ENCODE measurements around the gene MOCOS.

Gene MOCOS

DNA sequence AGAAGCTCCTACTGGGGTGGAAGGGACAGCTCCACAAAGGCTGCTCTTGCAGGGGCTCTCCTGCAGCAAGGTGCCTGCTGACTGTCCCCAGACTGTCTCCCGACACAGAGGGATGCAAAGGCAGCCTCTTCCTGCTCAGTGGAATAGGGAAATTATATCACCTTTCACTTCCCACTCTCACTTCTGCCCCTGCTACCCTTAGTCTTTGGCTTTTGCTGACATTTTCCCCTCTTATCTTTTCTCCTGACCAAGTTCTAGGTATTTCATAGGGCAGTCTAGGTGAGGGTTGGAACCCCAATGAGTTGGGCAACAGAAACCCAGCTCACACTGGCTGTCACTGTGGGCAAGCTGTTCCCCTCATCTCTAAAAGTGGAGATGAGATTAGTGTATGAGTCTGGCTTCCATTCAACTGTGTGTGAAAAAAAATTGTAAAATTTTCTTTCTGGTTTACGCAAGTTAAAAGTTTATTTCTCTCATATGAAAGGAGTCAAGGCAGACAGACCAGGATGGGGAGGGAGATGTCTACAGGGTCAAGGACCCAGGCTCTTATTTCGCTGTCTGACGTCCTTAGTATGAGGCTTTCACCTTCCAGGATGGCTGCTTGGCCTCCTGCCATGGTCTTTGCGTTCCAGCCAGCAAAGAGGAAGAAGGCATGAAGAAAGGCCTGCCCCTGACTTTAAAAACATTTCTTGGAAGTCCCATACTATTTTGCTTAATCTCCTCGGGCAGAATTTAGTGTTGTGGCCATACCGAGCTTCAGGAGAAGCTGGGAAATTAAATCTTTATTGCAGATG lies 7.5 kb upstream of the MOCOS start:
- DNase-seq: no peak

DNA sequence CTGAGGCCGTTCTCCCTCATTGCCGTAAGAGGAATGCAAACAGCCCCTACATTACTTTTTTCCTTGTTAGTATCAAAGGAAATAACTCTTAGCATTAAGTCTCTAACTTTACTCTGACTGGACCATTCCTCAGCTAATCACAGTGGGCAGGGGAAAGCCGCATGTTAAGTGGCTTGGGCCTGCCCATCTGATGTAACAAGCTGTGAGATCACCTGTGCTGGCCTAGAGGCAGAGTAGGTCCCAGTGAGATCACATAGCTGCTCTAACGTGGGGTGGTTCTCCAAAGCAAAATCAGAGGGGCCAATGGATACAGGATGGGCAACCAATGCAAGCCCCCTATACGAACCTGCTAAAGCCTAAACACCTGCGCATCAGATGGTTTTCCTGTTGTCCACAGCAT lies 5.9 kb upstream of the MOCOS start:
- no peak for DNase-seq

DNA sequence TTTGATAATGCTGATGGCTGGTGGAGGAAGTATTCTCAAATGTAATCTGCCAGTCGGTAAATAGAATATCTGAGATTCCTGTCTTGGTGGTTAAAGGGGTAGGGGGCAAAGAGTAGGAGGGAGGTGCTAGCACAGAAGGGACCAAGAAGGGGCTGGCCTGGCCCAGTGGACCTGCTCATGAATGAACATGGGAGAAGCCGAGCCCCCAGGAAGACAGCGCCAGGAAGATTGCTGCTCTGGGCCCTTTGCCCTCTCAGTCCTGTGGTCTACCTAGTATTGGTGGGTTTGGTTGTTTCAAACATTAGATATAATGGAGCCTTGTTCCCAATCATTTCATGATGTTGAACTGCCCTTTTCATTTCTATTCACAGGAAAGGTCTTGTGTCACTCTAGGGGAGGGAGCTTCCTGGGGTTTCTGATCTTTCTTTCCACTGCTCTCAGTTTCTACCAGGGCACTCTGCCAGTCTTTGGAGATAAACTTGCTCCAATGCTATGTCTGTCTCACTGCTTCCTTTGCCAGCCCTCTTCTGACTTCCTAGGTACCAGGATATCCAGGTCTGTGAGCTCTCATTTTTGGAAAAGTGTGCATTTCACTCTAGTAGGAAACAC lies 5.3 kb upstream of the MOCOS start:
- DNase-seq: no peak

DNA sequence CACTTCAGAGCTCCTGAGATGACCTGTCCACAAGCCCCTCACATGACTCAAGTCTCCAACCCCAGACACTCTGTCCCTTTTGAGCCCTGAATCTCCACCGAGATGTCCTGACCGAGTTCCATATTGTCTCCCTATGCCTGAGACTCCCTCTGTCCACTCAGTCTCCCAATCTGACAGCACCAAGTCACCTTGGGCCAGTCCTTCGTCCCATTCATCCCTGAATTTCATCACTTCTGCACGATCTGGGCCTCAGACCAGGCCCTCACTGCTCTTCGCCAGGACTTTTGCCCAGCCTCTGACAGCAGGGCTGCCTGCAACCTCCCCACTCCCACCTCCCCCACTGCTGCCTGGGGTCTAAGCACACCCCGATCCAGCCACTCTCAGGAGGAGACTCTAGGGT lies 4.3 kb upstream of the MOCOS start:
- DNase-seq: no peak

DNA sequence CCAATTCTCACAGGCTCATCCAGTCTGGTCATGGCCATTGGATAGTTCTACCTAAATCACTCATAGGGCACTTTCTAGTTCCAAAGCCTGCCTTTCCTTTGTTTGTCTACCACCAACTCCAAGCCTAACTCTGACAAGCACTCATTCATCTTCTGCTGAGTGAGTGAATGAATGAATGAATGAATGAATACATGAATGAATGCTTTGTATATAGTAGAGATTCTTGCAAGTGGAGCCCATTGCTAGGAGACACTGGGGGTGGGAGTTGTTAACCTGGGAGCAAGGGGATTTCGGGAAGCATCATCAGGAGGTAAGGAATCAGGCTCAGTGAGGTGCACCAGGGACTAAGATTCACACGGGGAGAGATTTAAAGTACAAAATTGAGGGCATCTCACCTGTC lies 3.3 kb upstream of the MOCOS start:
- no peak for DNase-seq

DNA sequence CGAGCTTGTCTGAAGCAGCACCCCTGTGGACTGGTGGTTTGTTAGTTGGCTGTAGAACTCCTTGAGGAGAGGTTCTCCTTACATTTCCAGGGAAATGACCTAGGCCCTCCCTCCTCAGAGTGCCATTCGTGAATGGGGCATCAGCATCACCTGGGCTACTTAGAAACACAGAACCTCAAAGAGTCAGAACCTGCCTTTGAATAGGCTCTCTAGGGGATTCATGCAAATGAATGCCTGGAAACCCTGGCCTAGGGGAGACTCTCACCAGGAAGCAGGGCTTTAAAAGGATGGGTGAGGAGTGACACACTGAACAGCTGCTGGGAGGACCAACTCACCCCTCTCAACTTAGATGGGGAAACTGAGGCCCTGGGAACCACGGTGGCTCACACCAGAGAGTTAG lies 2.1 kb upstream of the MOCOS start:
- no peak for DNase-seq

DNA sequence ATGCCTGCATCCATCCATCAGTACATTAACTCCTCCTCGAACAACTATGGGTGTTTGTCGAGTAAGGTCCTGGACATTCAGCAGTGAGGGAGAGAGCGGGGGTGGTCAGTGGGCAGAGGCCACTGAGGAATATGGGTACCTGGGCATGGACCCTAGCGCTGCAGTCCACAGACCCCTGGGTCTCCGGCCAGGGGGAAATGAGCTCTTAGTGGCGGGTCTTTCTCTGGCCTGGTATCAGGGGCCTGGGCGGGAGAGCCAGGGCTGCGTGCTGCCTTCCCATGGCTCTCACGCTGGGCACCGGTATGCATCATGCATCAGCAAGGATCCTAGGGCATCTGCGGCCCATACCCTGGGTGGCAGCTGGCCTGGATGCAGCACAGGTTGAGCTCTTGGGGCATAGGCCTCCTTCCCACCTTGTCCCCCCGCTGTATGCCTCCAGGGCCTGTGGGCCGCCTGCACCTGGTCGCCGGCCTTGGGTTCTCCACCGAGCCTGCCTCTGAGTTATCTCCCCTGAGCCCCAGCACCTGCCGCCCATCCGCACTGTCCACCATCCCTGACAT lies 1.3 kb upstream of the MOCOS start:
- no peak for DNase-seq

DNA sequence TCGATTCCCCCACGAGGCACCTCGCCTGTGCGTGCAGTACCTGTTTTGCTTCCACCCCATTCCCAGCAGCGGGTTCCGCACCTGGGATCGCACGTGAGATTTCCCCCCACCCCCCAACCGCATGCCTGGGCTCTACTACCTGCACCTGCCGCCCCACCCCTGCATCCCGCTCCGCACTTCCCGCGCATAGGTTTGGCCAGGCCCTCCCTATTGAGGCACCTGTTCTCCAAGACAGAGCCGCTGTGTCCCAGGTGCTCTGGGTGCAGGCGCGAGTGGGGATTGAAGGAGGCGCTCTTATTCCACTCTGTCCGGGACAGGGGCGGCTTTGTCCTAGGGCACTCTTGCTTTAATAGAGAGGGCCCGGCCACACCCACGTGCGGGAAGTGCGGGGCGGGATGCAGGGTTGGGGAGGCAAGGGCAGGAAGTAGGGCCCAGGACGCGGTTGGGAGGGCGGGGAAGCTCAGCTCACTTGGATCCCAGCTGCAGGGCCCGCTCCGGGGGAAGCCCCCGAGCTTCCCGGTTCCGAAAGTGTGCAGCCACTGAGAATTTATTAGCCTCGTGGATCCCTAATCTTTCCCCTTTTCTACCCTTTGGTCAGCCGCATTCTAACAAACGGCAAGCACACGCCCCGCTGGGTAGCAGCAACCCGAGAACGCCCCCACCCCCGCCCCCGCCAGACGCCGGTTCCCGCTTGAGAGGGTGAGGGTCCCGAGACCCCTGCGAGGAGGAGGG lies 670 bp upstream of the MOCOS start:
- peak; percentile 54 for DNase-seq

DNA sequence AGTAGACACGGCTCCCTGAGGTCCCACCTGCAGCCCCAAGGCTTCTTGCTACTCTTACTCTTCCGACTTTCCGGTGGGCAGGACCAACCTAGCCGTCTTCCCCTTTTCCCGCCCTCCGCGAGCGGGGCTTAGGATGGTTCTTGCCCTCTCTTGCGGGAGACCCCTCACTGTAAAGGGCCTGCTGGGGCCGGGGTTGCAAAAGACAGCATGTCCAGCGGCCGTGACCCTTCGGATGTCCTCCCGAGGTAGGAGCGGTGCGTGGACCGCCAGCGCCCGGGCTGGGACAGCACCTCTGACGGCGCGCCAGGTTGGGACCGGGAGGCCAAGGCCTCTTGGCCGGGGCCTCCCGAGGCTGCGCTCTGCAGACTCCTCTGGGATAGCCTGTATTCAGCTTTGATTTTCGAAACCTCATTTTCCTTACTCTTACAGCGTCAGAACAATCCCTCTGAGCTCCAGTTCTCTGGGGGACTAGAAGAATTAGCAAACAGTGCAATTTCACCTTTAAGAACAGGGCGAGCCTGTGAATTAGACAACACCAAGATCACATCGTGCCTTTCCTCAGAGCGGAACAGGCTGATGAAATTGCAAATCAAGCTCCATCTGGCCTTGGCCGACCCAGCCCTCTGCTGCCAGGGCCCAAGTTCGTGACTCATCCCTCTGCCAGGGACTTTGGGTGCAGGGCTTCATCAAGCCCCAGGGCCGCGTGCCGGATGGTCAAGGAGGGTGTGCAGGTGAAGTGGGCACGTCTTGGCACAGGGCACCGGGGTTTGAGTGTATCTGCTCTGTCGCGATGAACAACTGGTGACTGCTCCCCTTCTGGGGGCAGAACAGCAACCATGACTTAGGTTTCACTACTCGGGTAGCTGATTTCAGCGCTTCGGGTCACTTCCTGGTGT lies 777 bp downstream of the MOCOS start:
- no peak for DNase-seq

DNA sequence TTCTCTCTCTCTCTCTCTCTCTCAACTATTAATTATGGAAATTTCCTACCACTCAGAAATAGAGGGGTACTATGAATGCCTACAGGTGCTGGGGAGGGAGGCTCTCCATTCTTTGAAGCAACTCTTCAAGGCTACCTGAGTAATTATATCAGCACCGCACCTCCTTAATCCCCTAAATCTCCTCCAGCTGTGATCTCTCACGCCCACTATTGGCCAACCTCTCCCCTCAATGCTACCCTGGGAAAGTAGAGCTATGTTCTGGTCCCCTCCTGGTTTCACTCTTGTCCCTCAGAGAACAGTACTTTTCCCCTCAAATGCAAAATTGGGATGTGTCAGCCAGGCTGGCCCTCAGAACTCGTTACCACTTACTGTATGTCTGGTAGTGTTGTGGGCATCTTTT lies 1.6 kb downstream of the MOCOS start:
- DNase-seq: no peak

DNA sequence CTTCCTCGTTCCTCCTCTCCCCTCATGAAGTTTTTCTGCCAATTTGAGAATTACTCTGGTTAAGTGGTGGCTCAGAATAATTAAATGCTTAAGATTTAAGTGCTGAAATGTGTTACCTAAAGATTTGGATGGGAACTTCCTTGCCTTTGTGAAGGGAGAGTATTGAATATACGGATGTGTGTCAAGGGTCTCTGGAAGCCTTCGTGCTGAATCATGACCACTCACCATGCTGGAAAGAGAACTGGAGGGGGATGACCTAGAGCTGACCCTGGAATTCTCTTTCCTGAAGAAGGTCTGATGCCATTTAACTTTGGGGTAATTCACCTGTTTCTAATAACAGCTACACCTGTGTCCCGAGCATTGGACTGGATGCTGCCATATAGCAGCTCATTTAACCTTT lies 2.2 kb downstream of the MOCOS start:
- no peak for DNase-seq

DNA sequence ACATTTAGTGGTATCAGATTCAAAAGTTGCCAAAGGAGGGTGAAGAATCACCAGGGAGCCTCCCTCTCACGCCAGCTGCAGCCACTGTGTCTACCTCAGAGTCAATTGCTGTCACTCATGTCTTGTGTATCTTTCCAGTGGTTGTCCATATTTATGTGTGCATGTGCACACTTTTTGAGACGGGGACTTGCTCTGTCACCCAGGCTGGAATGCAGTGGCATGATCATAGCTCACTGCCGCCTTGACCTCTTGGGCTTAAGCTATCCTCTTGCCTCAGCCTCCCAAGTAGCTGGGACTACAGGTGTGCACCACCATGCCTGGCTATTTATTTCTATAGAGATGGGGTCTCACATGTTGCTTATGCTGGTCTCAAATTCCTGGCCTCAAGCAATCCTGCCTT lies 4.0 kb downstream of the MOCOS start:
- no peak for DNase-seq

DNA sequence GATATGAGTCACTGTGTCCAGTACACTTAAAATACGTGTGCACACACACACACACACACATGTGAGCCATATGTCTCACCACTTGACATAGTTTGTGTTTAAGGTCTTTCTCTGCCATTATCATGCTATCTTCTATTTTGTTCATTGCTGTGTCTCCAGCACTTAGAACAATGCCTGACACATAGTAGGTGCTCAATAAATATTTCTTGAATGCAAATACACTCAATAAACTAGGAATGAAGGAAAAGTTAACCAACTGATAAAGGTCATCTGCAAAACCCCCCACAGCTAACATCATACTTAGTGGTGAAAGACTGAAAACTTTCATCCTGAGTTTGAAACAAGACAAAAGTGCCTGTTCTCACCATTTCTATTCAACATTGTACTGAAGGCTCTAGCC lies 4.4 kb downstream of the MOCOS start:
- DNase-seq: no peak

DNA sequence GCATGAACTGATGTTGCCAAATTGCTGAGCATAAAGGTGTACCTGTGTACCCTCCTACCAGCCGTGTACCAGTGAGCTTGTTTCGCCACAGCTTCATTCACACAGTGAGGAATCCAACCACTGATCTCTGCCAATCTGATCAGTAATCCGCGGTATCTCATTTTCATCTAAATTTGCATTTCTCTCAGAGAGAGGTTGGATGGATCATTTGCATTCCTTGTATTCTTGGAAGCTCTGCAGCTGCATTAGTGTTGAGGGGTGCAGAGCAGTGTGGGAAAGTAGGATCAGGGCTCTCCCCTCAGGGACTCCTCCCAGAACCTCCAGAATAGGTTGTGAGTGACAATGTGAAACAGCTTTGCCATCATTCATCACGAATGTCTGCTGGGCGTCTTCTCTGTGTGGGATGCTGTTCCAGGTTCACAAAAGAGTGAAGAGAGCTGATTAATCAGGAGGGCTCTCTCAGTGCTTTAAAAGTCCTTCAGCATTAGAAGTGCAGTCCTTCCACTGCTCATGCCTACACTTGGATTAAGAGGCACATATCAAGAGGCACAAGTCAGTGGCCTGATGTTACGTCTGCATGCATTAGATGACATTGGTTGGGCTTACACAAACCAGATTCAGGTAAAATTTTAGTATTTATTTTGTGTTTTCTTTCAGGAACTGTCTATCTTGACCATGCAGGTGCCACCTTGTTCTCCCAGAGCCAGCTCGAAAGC lies 7.5 kb downstream of the MOCOS start:
- DNase-seq: no peak

DNA sequence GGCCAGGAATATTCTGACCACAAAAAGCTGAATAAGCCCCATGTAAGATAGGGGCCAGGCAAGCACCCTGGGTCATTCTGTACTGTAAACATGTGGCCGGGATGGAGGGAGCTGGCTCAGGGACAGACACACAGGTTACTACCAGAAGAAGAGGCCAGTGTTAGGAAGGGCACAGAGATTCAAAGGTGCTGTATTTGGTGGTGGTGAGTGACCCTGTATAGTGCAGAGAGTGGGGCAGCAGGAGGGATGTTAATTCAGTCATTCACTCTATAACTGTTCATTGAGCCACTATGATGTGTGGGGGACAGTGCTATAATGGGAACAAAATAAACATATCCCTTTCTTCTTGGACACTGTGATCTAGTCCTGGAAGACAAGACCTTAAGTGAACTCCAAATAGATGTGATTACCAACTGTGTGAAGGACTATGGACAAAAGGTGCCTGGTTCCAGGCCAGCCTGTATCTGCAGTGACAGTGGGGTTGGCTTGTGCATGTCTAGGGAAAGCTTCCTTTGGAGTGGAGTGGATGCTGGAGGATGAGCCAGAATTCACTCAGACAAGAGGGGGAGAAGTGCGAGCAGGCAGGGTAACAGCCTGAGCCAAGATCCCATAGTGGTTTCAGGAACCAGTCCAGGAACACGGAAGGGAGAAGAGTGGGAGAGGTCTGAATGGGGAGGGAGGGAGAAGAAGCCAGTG lies 8.3 kb downstream of the MOCOS start:
- DNase-seq: no peak

DNA sequence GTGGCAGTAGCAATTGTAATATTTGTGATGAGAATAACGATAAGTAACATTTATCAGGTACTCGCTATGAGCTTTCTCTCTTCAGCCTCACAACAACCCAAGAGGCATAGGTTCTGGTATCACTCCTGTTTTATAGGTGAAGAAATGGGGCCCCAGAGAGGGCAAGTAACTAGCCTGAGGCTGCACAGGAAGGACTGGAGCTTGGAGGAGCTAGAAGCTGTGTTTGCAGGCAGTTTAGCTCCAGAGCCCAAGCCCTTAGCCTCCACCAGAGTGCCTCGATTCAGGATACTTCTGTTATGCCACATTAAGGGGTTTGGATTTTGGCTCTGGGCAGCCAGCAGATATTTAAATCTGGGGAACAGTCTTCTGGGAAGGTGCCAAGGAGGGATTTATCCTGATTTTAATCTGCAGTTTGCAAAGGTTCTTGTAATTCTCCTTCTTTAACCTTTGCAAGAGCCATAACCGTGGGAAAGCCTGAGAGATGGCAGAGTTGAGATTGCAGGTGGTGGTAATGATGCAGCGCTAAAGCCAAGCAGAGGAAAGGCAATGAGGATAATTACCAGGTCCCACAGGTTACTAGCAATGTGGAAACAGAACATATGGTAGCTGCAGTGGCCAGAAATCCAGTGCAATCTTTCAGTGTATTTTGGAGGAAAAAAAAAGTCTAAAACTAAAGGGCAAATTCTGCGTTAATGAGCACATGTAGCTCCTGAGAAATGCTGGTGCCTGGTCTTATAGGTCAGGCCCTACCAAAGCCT lies 9.1 kb downstream of the MOCOS start:
- no peak for DNase-seq

DNA sequence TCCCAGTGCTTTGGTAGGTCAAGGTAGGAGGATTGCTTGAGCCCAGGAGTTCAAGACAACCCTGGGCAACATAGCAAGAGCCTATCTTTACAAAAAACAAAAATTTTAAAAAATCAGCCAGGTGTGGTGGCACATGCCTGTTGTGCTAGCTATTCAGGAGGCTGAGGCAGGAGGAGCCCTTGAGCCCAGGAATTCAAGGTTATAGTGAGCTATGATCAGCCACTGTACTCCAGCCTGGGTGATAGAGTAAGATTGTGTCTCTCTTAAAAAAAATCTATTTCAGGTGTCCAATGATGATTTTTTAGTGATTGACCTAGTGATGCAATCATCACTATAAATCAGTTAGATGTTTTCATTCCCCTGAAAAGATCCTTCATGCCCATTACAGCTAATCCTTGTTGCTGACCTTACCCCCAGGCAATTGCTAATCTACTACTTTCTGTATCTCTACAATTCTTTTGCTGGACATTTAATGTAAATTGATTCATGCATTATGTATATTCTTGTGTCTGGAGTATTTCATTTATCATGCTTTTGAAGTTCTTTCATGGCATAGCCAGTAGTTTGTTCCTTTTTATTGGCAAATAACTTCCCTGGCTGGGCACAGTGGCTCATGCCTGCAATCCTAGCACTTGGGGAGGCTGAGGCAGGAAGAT lies 10.3 kb downstream of the MOCOS start:
- no peak for DNase-seq

DNA sequence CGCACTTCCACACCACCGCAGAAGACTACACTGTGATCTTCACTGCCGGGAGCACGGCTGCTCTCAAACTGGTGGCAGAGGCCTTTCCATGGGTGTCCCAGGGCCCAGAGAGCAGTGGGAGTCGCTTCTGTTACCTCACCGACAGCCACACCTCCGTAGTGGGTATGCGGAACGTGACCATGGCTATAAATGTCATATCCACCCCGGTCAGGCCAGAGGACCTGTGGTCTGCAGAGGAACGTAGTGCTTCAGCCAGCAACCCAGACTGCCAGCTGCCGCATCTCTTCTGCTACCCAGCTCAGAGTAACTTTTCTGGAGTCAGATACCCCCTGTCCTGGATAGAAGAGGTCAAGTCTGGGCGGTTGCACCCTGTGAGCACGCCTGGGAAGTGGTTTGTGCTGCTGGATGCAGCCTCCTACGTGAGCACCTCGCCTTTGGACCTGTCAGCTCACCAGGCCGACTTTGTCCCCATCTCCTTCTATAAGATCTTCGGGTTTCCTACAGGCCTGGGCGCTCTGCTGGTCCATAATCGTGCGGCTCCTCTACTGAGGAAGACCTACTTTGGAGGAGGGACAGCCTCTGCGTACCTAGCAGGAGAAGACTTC lies 12.5 kb downstream of the MOCOS start:
- no peak for DNase-seq

DNA sequence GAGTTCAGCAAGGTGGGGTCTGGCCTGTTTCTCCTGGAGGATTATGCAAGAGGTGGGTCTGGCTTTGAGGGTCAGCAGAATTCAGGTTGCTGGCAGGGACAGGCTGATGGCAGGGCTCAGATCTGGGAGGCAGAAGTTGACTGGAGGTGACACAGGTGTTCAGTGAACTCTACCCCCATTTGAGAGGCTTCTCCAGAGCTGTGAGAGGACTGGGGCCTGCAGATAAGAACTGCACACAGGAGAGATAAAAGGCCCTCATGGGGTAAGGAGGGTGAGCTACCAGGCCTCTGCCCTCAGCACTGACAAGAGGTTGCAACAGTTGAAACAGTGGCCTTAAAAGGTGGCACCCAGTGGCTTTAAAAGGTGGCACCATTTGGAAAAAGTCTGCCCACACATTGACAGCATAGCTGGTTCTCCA lies 13.1 kb downstream of the MOCOS start:
- DNase-seq: no peak

DNA sequence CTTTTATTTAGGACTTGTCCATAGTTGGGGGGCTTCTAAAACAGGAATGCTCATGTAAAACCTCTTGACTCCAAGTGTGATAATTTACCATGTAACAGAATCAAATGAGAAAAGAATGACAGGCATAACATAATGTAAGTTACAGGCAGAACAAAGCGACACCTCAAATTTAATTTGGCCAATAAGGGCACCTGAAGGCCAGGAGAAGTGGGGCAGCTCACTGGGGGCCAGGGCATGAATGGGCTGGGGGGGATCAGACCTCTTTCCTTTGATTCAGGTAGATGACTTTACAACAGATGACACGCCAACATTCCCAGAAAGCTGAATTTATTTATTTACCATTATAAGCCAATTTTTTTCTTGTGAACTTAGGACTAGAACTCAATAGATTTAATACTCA lies 14.5 kb downstream of the MOCOS start:
- DNase-seq: no peak
